ENCODE data around the gene PLVAP.

- no peak for TF ChIP-seq CTCF (IDR thresholded peaks at IDR 0.05; ENCODE audit: low read depth, low read length)
- TF ChIP-seq MYC (IDR thresholded peaks at IDR 0.05; ENCODE audit: low read depth, low read length): no peak
- TF ChIP-seq POLR2A (IDR thresholded peaks at IDR 0.05; ENCODE audit: extremely low read depth, insufficient read length): no peak
- no peak for TF ChIP-seq MAX (IDR thresholded peaks at IDR 0.05; ENCODE audit: low read depth, low read length)
Observed at GRCh38 chr19:17319473-17320238, 57.5 kb downstream of the PLVAP start.
